ENCODE data around the gene SMIM28. TPM values are rescaled to one million over a fixed set of nuclear protein-coding genes. Genes with fewer than 3 reads are reported as not detected.

SMIM28 gene
- total RNA-seq, 4 donors from 2014 or later: not detected

DNA sequence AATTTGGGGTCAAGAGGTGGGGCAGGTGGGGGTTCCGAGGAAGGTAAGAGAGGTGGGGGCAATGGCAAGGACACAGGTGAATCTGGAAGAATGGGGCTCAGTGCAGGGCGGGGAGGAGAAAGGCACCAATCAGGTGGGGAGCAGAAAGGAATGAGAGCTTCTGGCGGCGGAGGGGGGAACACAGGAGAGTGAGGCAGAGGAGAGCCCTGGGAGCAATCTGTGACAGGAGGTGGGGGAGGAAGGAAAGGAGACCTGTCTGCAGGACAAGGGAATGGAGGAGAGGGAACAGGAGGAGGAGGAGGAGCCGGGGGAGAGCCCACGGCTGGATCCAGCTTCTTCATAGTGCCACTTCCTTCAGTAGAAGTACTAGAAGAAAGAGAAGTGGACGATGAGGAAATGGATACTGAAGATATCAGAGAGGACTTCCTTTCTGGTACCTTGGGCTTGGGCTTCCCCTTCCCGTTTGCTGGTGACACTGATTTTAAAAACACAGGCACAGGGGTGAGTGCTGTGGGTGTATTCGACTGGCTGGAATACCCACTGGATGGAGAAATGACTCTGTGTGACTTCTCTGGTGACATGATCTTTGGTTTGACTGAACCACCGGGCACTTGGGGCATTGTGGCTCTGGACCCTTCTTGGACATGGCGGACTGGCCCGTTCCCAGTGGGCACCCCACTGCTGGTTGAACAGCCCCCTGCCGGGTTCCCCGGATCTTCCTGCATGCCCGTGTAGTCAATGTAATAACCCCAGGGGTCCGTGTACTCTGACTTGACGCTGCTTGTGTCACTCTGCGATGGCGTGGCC, 53.8 kb downstream of the SMIM28 start:
- H3K27ac ChIP-seq: no peak overlapping the region
- H3K4me3 ChIP-seq: no peak overlapping the region
- no peak for DNase-seq
- no peaks in the 10 kb centered on the region for H3K27me3 ChIP-seq
- peaks cover 0 to 8% (median 0%) of the 10 kb centered on the region in 4 donors for H3K4me1 ChIP-seq
- peaks cover 0 to 56% (median 0%) of the 10 kb centered on the region in 3 donors for H3K36me3 ChIP-seq
- TF ChIP-seq POLR2A (IDR thresholded peaks at IDR 0.05): no peak
- TF ChIP-seq CTCF (IDR thresholded peaks at IDR 0.05): no peak
- H3K9me3 ChIP-seq: no peaks in the 10 kb centered on the region

GRCh38 chr6:138432063-138432356, 54.3 kb downstream of the SMIM28 start:
- no peak for DNase-seq
- no peak overlapping the region for H3K27ac ChIP-seq
- H3K4me3 ChIP-seq: no peak overlapping the region
- H3K9me3 ChIP-seq: no peaks in the 10 kb centered on the region
- H3K36me3 ChIP-seq: peaks cover 0 to 51% (median 0%) of the 10 kb centered on the region in 3 donors
- H3K27me3 ChIP-seq: no peaks in the 10 kb centered on the region
- peaks cover 0 to 8% (median 0%) of the 10 kb centered on the region in 4 donors for H3K4me1 ChIP-seq
- TF ChIP-seq POLR2A (IDR thresholded peaks at IDR 0.05) (no peak), CTCF (IDR thresholded peaks at IDR 0.05) (no peak)

Small RNA genes within 50 kb of the gene (small RNA-seq; reads per million reads assigned to genes)
- 0 reads per million in 2 donors for gene AL031003.1

Other genes starting within 250 kb of the SMIM28 start
- gene ARFGEF3, start 216.0 kb upstream of the SMIM28 start, total RNA-seq: 10 to 100 TPM in 2 of 4 donors, 1 to 10 TPM in 2; 8.9 to 12.0 (median 10.5) TPM
- gene PBOV1, start 159.4 kb upstream of the SMIM28 start, total RNA-seq: not detected
- 10 to 100 TPM; 30.4 to 85.8 (median 46.6) TPM for gene HEBP2, start 26.3 kb downstream of the SMIM28 start, total RNA-seq
- gene NHSL1, start 121.6 kb downstream of the SMIM28 start, total RNA-seq: 100 to 1,000 TPM in 3 of 4 donors, 10 to 100 TPM in 1; 48.7 to 187 (median 160) TPM

Data from Peyer's patch (tissue), 4 donors.